WTC11 (cell line): ENCODE data around the gene COQ7.

Source experiments
- EMX1 ChIP-seq: fragments of 250-450 bp; sonication (Bioruptor Pico); IDR thresholded peaks from 2 replicates; pipeline ENCODE4 v1.8.0; 2021; ENCODE audit warnings: mild to moderate bottlenecking
- FOXP1 ChIP-seq: sonication (generic); formaldehyde crosslinking; IDR thresholded peaks from 2 replicates; pipeline ENCODE4 v1.8.0; 2022; ENCODE audit warnings: missing genetic modification reagents, mild to moderate bottlenecking, moderate library complexity, borderline replicate concordance
- TCF7 ChIP-seq: sonication (generic); formaldehyde crosslinking; IDR thresholded peaks from 2 replicates; pipeline ENCODE4 v1.8.0; 2022; ENCODE audit warnings: mild to moderate bottlenecking, low read depth, missing genetic modification reagents, moderate library complexity
- TEAD1 ChIP-seq: sonication (generic); formaldehyde crosslinking; IDR thresholded peaks from 2 replicates; pipeline ENCODE4 v1.8.0; 2022; ENCODE audit warnings: mild to moderate bottlenecking, missing genetic modification reagents
- ZNF138 ChIP-seq: sonication (generic); formaldehyde crosslinking; conservative IDR thresholded peaks from 2 replicates; pipeline ENCODE4 v1.8.1; 2022; ENCODE audit warnings: mild to moderate bottlenecking, moderate library complexity, missing genetic modification reagents
- TF ChIP-seq, protein P1 (sequence below): fragments of 200-600 bp; IDR thresholded peaks from 2 replicates; pipeline ENCODE4 v1.8.0; 2022; ENCODE audit warnings: antibody characterized with exemption
- TF ChIP-seq, protein P2 (sequence below): fragments of 250-450 bp; sonication (Bioruptor Pico); IDR thresholded peaks from 2 replicates; pipeline ENCODE4 v1.9.0; 2021; ENCODE audit warnings: moderate library complexity, mild to moderate bottlenecking, inconsistent platforms, borderline replicate concordance
- TF ChIP-seq, protein P3 (sequence below): sonication (generic); formaldehyde crosslinking; IDR thresholded peaks from 2 replicates; pipeline ENCODE4 v1.8.1; 2022; ENCODE audit warnings: low read depth, mild to moderate bottlenecking, moderate library complexity, missing genetic modification reagents, borderline replicate concordance
- TF ChIP-seq, protein P4 (sequence below): fragments of 250-450 bp; sonication (Bioruptor Pico); conservative IDR thresholded peaks from 2 replicates; pipeline ENCODE4 v1.9.0; 2021; ENCODE audit warnings: mild to moderate bottlenecking
- TF ChIP-seq, protein P5 (sequence below): sonication (generic); formaldehyde crosslinking; IDR thresholded peaks from 2 replicates; pipeline ENCODE4 v1.8.1; 2023; ENCODE audit warnings: mild to moderate bottlenecking, moderate library complexity, missing genetic modification reagents
- TF ChIP-seq, protein P6 (sequence below): fragments of 250-450 bp; sonication (Bioruptor Pico); IDR thresholded peaks from 2 replicates; pipeline ENCODE4 v1.9.0; 2021; ENCODE audit warnings: mild to moderate bottlenecking, borderline replicate concordance
- TF ChIP-seq, protein P7 (sequence below): sonication (generic); formaldehyde crosslinking; IDR thresholded peaks from 2 replicates; pipeline ENCODE4 v1.8.1; 2023; ENCODE audit warnings: mild to moderate bottlenecking, missing genetic modification reagents, borderline replicate concordance

DNA sequence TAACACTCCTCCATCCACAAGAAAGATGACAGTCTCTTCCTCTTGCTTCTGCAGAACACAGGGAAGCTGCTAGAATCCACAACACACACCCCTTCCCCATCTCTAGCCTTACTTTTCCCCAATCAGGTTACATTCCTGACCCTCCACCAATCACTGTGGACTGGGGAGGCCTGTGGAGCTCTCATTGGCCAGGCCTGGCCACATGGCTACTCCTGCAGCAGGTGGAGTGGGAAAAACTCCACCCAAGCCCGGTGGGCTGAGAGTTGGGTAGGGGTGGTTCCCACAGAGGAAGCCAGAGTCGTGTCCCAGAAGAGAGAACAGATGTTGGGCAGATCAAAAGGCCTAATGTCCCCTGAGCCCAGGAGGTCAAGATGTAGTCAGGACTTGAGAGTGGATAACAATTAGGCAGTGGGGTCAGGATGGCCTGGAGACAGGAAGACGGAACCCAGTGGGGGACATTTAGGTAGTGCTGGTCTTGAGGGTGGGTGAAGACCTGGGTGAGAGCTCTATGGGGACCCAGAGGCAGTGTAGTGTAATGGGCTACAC lies 22.1 kb downstream of the COQ7 start:
- TF ChIP-seq, protein P1, sequence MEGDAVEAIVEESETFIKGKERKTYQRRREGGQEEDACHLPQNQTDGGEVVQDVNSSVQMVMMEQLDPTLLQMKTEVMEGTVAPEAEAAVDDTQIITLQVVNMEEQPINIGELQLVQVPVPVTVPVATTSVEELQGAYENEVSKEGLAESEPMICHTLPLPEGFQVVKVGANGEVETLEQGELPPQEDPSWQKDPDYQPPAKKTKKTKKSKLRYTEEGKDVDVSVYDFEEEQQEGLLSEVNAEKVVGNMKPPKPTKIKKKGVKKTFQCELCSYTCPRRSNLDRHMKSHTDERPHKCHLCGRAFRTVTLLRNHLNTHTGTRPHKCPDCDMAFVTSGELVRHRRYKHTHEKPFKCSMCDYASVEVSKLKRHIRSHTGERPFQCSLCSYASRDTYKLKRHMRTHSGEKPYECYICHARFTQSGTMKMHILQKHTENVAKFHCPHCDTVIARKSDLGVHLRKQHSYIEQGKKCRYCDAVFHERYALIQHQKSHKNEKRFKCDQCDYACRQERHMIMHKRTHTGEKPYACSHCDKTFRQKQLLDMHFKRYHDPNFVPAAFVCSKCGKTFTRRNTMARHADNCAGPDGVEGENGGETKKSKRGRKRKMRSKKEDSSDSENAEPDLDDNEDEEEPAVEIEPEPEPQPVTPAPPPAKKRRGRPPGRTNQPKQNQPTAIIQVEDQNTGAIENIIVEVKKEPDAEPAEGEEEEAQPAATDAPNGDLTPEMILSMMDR, result no peak
- TF ChIP-seq, protein P2, sequence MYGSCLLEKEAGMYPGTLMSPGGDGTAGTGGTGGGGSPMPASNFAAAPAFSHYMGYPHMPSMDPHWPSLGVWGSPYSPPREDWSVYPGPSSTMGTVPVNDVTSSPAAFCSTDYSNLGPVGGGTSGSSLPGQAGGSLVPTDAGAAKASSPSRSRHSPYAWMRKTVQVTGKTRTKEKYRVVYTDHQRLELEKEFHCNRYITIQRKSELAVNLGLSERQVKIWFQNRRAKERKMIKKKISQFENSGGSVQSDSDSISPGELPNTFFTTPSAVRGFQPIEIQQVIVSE, result no peak
- TF ChIP-seq FOXP1 (CRISPR knock-in tag) (no peak), ZNF138 (CRISPR knock-in tag) (no peak), TCF7 (CRISPR knock-in tag) (no peak), TEAD1 (no peak), EMX1 (no peak)
- TF ChIP-seq, protein P3, sequence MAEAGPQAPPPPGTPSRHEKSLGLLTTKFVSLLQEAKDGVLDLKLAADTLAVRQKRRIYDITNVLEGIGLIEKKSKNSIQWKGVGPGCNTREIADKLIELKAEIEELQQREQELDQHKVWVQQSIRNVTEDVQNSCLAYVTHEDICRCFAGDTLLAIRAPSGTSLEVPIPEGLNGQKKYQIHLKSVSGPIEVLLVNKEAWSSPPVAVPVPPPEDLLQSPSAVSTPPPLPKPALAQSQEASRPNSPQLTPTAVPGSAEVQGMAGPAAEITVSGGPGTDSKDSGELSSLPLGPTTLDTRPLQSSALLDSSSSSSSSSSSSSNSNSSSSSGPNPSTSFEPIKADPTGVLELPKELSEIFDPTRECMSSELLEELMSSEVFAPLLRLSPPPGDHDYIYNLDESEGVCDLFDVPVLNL (CRISPR knock-in tag), result no peak
- TF ChIP-seq, protein P4, sequence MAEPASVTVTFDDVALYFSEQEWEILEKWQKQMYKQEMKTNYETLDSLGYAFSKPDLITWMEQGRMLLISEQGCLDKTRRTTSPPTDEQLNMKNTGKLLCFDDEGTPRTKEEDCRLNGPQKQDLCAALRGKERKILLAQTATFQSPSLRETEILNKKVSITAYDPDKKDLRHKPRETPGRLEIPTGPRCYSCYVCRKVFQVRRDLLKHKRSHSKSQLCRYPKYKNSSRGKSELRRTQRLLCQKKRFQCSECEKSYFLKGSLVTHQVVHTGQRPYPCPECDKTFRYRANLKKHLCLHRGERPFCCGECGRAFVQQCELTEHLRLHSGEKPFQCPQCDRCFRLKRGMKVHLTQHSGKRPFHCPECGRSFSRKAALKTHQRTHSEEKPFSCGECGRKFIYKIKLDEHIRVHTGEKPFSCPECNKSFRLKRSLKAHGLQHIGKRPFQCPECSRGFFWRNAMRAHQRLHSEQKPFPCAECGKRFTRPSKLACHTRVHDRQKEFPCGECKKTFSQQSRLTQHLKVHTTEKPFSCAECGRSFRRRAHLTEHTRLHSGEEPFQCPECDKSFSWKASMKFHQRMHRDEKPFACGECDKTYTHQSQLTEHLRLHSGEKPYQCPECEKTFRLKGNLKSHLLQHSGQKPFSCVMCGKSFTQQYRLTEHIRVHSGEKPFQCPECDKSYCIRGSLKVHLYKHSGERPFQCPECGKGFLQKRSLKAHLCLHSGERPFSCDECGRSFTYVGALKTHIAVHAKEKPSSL (CRISPR knock-in tag), result no peak
- TF ChIP-seq, protein P5, sequence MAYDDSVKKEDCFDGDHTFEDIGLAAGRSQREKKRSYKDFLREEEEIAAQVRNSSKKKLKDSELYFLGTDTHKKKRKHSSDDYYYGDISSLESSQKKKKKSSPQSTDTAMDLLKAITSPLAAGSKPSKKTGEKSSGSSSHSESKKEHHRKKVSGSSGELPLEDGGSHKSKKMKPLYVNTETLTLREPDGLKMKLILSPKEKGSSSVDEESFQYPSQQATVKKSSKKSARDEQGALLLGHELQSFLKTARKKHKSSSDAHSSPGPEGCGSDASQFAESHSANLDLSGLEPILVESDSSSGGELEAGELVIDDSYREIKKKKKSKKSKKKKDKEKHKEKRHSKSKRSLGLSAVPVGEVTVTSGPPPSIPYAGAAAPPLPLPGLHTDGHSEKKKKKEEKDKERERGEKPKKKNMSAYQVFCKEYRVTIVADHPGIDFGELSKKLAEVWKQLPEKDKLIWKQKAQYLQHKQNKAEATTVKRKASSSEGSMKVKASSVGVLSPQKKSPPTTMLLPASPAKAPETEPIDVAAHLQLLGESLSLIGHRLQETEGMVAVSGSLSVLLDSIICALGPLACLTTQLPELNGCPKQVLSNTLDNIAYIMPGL, result no peak
- TF ChIP-seq, protein P6, sequence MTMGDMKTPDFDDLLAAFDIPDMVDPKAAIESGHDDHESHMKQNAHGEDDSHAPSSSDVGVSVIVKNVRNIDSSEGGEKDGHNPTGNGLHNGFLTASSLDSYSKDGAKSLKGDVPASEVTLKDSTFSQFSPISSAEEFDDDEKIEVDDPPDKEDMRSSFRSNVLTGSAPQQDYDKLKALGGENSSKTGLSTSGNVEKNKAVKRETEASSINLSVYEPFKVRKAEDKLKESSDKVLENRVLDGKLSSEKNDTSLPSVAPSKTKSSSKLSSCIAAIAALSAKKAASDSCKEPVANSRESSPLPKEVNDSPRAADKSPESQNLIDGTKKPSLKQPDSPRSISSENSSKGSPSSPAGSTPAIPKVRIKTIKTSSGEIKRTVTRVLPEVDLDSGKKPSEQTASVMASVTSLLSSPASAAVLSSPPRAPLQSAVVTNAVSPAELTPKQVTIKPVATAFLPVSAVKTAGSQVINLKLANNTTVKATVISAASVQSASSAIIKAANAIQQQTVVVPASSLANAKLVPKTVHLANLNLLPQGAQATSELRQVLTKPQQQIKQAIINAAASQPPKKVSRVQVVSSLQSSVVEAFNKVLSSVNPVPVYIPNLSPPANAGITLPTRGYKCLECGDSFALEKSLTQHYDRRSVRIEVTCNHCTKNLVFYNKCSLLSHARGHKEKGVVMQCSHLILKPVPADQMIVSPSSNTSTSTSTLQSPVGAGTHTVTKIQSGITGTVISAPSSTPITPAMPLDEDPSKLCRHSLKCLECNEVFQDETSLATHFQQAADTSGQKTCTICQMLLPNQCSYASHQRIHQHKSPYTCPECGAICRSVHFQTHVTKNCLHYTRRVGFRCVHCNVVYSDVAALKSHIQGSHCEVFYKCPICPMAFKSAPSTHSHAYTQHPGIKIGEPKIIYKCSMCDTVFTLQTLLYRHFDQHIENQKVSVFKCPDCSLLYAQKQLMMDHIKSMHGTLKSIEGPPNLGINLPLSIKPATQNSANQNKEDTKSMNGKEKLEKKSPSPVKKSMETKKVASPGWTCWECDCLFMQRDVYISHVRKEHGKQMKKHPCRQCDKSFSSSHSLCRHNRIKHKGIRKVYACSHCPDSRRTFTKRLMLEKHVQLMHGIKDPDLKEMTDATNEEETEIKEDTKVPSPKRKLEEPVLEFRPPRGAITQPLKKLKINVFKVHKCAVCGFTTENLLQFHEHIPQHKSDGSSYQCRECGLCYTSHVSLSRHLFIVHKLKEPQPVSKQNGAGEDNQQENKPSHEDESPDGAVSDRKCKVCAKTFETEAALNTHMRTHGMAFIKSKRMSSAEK (CRISPR knock-in tag), result no peak
- TF ChIP-seq, protein P7, sequence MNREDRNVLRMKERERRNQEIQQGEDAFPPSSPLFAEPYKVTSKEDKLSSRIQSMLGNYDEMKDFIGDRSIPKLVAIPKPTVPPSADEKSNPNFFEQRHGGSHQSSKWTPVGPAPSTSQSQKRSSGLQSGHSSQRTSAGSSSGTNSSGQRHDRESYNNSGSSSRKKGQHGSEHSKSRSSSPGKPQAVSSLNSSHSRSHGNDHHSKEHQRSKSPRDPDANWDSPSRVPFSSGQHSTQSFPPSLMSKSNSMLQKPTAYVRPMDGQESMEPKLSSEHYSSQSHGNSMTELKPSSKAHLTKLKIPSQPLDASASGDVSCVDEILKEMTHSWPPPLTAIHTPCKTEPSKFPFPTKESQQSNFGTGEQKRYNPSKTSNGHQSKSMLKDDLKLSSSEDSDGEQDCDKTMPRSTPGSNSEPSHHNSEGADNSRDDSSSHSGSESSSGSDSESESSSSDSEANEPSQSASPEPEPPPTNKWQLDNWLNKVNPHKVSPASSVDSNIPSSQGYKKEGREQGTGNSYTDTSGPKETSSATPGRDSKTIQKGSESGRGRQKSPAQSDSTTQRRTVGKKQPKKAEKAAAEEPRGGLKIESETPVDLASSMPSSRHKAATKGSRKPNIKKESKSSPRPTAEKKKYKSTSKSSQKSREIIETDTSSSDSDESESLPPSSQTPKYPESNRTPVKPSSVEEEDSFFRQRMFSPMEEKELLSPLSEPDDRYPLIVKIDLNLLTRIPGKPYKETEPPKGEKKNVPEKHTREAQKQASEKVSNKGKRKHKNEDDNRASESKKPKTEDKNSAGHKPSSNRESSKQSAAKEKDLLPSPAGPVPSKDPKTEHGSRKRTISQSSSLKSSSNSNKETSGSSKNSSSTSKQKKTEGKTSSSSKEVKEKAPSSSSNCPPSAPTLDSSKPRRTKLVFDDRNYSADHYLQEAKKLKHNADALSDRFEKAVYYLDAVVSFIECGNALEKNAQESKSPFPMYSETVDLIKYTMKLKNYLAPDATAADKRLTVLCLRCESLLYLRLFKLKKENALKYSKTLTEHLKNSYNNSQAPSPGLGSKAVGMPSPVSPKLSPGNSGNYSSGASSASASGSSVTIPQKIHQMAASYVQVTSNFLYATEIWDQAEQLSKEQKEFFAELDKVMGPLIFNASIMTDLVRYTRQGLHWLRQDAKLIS (CRISPR knock-in tag), result no peak
